ENCODE measurements around the gene GATB.

GATB gene

GRCh38 chr4:151786158-151786495 is 25.3 kb upstream of the GATB start:
- DNase-seq (ENCODE audit: low read depth, low spot score): no peak
- no peak overlapping the region for H3K27ac ChIP-seq

- no peak overlapping the region for H3K27ac ChIP-seq
- DNase-seq (ENCODE audit: low read depth, low spot score): no peak
These were observed 24.8 kb upstream of the GATB start for GRCh38 chr4:151785484-151786157.

- DNase-seq (ENCODE audit: low read depth, low spot score): no peak
- no peak overlapping the region for H3K27ac ChIP-seq
These were observed 23.9 kb upstream of the GATB start for GRCh38 chr4:151784706-151785105.

DNA sequence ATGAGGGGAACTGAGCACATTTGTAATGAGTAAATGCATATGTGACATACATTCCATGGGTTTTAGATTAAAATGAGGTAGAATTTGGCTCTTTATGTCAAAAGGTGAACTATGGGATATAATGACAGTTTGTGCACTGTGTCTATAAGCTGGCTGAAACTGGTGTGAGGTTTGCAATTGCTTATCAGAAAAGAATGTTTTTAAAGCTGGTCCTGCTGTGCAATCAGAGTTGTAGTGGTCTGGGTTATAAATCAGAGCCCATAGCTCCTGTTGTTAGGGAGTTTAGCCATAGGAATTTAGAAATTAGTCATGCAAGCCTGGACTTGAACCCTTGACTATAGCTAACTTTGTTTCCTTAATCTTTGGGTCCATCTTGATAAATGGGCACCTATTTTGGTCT is 23.1 kb upstream of the GATB start:
- no peak for DNase-seq (ENCODE audit: low read depth, low spot score)

DNA sequence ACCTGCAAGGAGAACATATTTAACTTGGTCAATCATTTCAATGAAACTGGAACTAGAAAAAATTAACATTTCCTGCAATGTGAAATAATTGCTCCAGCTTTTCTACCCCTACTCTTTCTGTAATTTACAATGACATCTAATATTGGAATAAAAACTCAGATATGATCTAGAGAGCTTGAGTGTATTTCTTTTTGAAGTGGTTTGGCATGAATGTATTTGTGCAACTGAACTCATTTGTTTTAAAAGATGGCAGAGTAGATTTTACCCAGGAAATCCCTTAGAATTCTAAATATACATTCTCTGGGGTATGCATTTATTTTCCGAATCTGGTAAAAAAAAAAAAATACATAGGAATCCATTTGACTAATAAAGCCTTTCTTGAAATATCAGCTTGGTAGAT is 21.5 kb upstream of the GATB start:
- no peak overlapping the region for H3K27ac ChIP-seq
- DNase-seq (ENCODE audit: low read depth, low spot score): no peak

More for the DNA sequence above, 23.1 kb upstream of the GATB start:
- no peak overlapping the region for H3K27ac ChIP-seq

DNA sequence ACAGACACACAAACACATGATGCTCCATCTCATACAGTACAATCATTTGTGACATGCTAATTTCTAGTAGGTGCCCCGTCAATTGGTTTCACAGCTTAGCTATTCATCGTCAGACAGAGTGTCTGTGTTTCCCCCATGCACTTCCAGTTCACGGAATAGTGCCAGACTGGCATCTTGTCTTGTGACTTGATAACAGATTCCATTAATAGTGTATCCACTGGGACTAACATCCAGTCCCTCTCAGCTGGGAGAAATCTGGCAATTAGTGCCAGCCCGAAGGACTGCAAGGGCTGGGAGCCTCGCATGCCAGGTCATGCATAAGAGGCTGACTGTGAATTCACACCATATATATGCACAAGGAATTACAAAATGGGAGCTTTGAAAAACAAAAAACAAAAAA is 20.2 kb upstream of the GATB start:
- H3K27ac ChIP-seq: no peak overlapping the region
- DNase-seq (ENCODE audit: low read depth, low spot score): no peak

DNA sequence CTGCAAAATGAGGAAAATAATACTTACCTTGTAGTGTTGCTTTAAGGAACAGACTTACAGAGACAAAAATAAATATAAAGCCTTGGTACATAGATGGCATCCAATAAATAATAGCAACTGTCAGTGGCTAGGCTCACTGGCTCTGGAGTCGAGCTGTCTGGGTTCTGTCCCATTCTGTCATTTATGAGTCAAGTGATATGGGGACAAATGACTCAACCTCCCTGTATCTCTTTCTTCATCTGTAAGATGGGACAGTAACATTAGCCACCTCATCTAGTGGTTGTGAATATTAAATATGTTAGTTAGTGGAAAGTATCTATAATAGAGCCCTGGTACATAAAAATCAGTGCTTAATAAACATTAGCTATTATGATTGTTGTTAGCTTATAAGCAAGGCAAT is 16.7 kb upstream of the GATB start:
- no peak for DNase-seq (ENCODE audit: low read depth, low spot score)
- H3K27ac ChIP-seq: no peak overlapping the region

- DNase-seq (ENCODE audit: low read depth, low spot score): no peak
- no peak overlapping the region for H3K27ac ChIP-seq
These were observed 13.5 kb upstream of the GATB start for GRCh38 chr4:151774324-151774723.

GRCh38 chr4:151772274-151772673 is 11.5 kb upstream of the GATB start:
- no peak overlapping the region for H3K27ac ChIP-seq
- no peak for DNase-seq (ENCODE audit: low read depth, low spot score)

DNA sequence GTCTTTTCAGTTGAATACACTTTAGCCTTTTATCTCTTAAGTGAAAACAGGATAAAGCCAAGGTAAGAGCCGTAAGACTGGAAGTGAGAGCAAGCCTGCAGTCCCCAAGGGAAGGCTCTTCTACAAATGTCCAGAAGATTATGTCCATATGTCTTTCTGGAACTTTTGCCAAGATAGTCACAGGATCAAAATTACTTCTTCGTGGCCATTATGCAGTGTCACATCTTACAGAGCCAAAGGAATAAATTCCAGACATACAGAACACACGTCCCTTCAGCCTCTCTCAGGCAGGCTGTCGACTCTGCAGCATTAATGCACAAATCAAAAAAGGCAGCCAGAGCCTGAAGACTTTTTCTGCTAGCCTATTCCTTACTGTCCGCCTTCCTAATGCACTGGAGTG is 10.9 kb upstream of the GATB start:
- no peak overlapping the region for H3K27ac ChIP-seq
- DNase-seq (ENCODE audit: low read depth, low spot score): no peak

- no peak for DNase-seq (ENCODE audit: low read depth, low spot score)
- no peak overlapping the region for H3K27ac ChIP-seq
These were observed 9.3 kb upstream of the GATB start for GRCh38 chr4:151770154-151770553.

- H3K27ac ChIP-seq: no peak overlapping the region
- no peak for DNase-seq (ENCODE audit: low read depth, low spot score)
These were observed 8.0 kb upstream of the GATB start for GRCh38 chr4:151768835-151769234.

DNA sequence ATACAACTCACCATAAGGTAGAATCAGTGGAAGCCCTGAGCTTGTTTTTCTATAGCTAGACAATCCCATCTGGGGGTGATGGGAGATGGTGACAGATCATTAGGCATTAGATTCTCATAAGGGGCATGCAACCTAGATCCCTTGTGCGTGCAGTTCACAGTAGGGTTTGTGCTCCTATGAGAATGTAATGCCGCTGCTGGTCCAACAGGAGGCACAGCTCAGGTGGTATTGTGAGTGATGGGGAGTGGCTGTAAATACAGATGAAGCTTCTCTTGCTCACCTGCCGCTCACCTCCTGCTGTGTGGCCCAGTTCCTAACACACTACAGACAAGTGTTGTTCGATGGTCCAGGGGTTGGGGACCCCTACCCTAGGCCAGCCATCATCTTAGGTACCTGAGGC is 5.9 kb upstream of the GATB start:
- H3K27ac ChIP-seq: no peak overlapping the region
- peak; percentile 8 for DNase-seq (ENCODE audit: low read depth, low spot score)

GRCh38 chr4:151760002-151760401 is 805 bp downstream of the GATB start:
- H3K27ac ChIP-seq: no peak overlapping the region
- DNase-seq (ENCODE audit: low read depth, low spot score): no peak

DNA sequence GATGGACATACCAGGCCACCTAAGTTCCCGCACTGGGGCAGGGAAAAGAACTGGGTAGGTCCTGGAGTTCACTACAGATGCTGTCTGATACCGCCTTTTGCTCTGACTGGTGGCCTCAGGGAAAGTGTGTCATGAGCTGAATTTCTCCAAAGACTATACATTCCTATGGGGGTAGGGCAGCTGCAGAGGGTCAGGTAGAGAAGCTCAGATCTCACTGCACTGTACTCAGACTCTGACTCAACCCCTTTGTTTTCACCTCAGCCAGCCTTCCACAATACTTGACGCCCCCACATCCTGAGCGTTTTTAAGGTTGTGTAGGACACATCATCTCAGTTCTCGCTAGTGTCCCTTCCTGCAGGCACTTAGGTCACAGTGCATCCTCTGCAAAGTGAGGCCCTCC is 7.8 kb downstream of the GATB start:
- peak; percentile 72 for DNase-seq (ENCODE audit: low read depth, low spot score)
- H3K27ac ChIP-seq: peak overlapping the region; percentile 43

- no peak overlapping the region for H3K27ac ChIP-seq
- DNase-seq (ENCODE audit: low read depth, low spot score): no peak
These were observed 10.7 kb downstream of the GATB start for GRCh38 chr4:151750156-151750555.

- no peak for DNase-seq (ENCODE audit: low read depth, low spot score)
- H3K27ac ChIP-seq: peak overlapping the region; percentile 81
These were observed 15.2 kb downstream of the GATB start for GRCh38 chr4:151745481-151746231.

DNA sequence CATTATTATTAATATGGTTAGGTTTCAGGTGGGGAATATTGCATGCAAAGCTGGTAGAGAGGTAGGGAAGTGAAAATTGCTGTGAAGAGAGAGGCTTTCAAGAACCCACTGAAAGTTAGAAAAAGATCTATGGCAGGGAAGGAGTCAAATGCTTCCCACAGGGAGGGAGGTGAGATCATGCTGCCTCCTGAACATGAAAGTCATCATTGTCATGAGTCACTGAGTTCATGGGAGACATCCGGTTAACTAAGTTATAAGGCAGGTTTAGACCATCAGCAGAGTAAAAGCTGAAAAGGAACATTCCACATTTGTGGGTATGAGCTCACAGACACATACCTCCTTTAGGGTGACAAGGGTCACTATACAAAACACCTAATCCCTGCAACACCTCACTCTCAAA is 16.2 kb downstream of the GATB start:
- H3K27ac ChIP-seq: peak overlapping the region; percentile 81
- peak; percentile 91 for DNase-seq (ENCODE audit: low read depth, low spot score)

GRCh38 chr4:151743894-151744293 is 16.9 kb downstream of the GATB start:
- DNase-seq (ENCODE audit: low read depth, low spot score): no peak
- H3K27ac ChIP-seq: peak overlapping the region; percentile 81

GRCh38 chr4:151743128-151743854 is 17.5 kb downstream of the GATB start:
- peak; percentile 6 for DNase-seq (ENCODE audit: low read depth, low spot score)
- peak overlapping the region; percentile 81 for H3K27ac ChIP-seq

- no peak overlapping the region for H3K27ac ChIP-seq
- no peak for DNase-seq (ENCODE audit: low read depth, low spot score)
These were observed 21.9 kb downstream of the GATB start for GRCh38 chr4:151738720-151739517.

Data from epithelial cell of prostate (primary cell).